Measurements from ENCODE around the gene UBE3B.

The UBE3B gene

DNA sequence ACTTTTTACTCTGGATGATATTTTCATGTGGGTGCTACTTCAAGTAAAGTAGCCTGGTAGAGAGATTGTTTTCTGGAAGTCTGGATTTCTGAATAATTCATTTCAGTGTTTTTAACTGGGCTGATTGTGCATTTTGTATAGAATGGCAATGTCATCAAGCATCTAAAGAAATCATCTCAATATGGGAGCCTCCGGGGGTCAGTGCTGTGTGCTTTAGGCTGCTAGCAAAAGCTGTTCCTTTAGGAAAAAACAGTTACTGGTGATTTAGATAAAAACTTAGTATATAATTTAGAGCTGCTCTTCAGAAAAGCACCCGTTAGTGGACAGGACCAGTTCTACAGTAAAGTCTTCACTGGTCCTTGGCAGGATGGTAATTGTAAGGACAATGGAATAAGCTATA lies 5.1 kb downstream of the UBE3B start:
- no peaks in the 10 kb centered on the region for H3K9me3 ChIP-seq (ENCODE audit: control insufficient read depth, low read length)
- no peak overlapping the region for H3K4me2 ChIP-seq (ENCODE audit: low read length)
- no peaks in the 10 kb centered on the region for H3K27me3 ChIP-seq (ENCODE audit: control insufficient read depth, insufficient read depth, low read length)
- H3K9ac ChIP-seq, result no peak overlapping the region
- TF ChIP-seq, protein P1, sequence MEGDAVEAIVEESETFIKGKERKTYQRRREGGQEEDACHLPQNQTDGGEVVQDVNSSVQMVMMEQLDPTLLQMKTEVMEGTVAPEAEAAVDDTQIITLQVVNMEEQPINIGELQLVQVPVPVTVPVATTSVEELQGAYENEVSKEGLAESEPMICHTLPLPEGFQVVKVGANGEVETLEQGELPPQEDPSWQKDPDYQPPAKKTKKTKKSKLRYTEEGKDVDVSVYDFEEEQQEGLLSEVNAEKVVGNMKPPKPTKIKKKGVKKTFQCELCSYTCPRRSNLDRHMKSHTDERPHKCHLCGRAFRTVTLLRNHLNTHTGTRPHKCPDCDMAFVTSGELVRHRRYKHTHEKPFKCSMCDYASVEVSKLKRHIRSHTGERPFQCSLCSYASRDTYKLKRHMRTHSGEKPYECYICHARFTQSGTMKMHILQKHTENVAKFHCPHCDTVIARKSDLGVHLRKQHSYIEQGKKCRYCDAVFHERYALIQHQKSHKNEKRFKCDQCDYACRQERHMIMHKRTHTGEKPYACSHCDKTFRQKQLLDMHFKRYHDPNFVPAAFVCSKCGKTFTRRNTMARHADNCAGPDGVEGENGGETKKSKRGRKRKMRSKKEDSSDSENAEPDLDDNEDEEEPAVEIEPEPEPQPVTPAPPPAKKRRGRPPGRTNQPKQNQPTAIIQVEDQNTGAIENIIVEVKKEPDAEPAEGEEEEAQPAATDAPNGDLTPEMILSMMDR (IDR thresholded peaks at IDR 0.05), result no peak
- H2AFZ ChIP-seq, result no peak overlapping the region
- H3K27ac ChIP-seq, result no peak overlapping the region
- no peaks in the 10 kb centered on the region for H3K36me3 ChIP-seq (ENCODE audit: control insufficient read depth, insufficient read depth, low read length)
- H3K79me2 ChIP-seq, result peaks cover 14% of the 10 kb centered on the region
- H3K4me1 ChIP-seq, result peaks cover 4% of the 10 kb centered on the region
- no peak overlapping the region for H3K4me3 ChIP-seq (ENCODE audit: low read depth, low read length)

DNA sequence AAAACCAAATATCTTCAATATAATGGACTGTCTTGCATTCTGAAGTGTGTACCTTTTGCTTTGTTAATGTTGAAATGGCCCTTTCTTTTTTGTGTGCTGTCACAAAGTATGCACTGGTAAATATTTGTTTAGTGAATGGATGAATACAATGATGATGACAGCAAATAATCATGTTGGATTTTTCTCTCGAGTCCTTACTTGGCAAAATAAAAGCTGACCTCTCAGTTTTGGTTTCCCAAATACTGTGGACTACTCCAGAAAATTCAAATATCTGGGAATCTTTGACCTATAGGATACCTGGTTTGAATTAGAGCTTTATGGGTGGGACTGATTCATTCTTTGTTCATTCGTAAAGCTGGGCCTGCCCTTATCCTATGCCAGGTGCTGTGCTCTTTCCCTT lies 5.5 kb downstream of the UBE3B start:
- Histone ChIP-seq H3K4me3 (ENCODE audit: low read depth, low read length) (no peak overlapping the region), H3K4me2 (ENCODE audit: low read length) (no peak overlapping the region), H2AFZ (no peak overlapping the region), H3K9ac (no peak overlapping the region), H3K27ac (no peak overlapping the region), H3K79me2 (peaks cover 10% of the 10 kb centered on the region), H3K36me3 (ENCODE audit: control insufficient read depth, insufficient read depth, low read length) (no peaks in the 10 kb centered on the region), H3K9me3 (ENCODE audit: control insufficient read depth, low read length) (no peaks in the 10 kb centered on the region), H3K27me3 (ENCODE audit: control insufficient read depth, insufficient read depth, low read length) (no peaks in the 10 kb centered on the region), H3K4me1 (peaks cover 4% of the 10 kb centered on the region)
- TF ChIP-seq, protein P1 (IDR thresholded peaks at IDR 0.05), result no peak

DNA sequence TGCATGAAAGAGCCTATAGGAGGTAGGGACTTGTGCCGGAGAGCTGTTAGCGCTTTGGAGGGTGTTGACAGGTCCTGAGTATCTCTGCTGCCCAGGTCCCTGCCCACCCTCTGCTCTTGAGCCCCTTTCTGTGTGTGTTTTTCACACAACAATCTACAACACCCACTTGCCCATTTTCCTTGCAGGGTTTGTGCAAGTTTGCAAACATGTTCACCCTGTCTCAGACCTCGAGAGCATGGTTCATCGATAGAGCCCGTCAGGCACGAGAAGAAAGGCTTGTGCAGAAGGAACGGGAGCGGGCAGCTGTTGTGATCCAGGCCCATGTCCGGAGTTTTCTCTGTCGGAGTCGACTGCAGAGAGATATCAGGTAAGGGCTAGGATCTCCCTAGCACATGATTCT lies 5.9 kb downstream of the UBE3B start:
- H3K27ac ChIP-seq, result no peak overlapping the region
- no peaks in the 10 kb centered on the region for H3K36me3 ChIP-seq (ENCODE audit: control insufficient read depth, insufficient read depth, low read length)
- no peak overlapping the region for H3K9ac ChIP-seq
- peaks cover 5% of the 10 kb centered on the region for H3K79me2 ChIP-seq
- H3K4me1 ChIP-seq, result peaks cover 2% of the 10 kb centered on the region
- no peaks in the 10 kb centered on the region for H3K27me3 ChIP-seq (ENCODE audit: control insufficient read depth, insufficient read depth, low read length)
- no peak overlapping the region for H3K4me2 ChIP-seq (ENCODE audit: low read length)
- H2AFZ ChIP-seq, result no peak overlapping the region
- TF ChIP-seq, protein P1 (IDR thresholded peaks at IDR 0.05), result no peak
- no peaks in the 10 kb centered on the region for H3K9me3 ChIP-seq (ENCODE audit: control insufficient read depth, low read length)
- H3K4me3 ChIP-seq (ENCODE audit: low read depth, low read length), result no peak overlapping the region

DNA sequence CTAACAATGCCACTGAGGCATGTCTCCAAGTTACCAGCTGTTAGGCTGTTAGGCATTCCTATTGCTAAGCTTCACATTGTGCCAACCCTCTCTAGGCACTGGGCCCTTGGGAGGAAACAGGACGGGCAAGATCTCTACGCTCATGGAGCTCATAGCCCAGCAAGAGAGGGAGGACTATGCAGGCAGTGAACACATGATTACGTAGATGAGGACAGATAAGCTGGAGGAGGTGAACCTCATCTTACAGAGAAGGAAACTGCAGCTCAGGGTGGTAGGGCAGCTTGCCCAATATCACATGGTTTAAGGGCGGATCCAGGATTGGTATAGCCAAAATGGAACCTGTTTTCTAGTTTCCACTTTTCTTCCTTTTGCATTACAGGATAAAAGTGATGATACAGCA lies 7.8 kb downstream of the UBE3B start:
- no peaks in the 10 kb centered on the region for H3K4me1 ChIP-seq
- no peaks in the 10 kb centered on the region for H3K79me2 ChIP-seq
- H3K4me3 ChIP-seq (ENCODE audit: low read depth, low read length), result no peak overlapping the region
- no peak overlapping the region for H2AFZ ChIP-seq
- no peak overlapping the region for H3K27ac ChIP-seq
- H3K36me3 ChIP-seq (ENCODE audit: control insufficient read depth, insufficient read depth, low read length), result no peaks in the 10 kb centered on the region
- no peak overlapping the region for H3K4me2 ChIP-seq (ENCODE audit: low read length)
- no peaks in the 10 kb centered on the region for H3K9me3 ChIP-seq (ENCODE audit: control insufficient read depth, low read length)
- TF ChIP-seq, protein P1 (IDR thresholded peaks at IDR 0.05), result no peak
- H3K9ac ChIP-seq, result no peak overlapping the region
- H3K27me3 ChIP-seq (ENCODE audit: control insufficient read depth, insufficient read depth, low read length), result no peaks in the 10 kb centered on the region

DNA sequence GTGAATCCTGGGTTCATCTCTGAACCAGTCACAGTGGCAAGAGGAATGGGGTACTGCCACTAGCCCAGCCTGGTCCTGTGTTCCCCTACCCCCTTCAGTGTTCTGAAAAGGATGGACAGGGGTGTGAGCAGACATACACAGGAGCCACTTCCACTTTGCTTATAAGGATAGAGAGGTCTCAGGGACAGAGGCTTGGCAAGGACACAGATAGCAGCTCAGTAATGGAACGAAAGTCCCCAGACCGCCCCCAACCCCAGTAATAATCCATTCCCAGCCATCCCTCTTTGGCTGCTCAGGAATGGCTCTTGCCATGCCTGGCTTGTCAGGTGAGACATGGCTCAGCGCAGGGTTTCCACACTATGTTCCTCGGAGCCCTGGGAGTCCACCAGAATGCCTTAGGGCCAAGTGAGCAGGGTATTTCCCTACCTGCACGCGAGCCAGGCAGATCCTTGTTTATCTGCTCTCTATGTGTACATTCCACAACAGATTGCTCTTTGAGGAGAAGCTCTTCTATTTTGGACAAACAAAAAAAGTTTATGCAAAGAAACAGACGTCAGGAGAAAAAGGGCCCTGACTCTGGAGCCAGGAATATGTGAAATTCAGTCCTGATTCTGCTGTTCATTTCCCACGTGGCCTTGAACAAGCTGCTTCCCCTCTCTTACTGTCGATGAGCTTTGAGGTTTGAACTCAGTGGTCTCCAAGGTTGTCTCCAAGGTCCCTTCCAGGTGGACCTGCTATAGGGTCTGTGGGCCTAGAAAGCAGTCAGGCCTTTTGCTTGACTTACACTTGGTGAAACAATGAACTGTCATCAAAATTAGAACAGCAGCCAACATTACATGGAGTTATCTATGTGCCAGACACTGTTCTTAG lies 10.0 kb downstream of the UBE3B start:
- Histone ChIP-seq H2AFZ (no peak overlapping the region), H3K36me3 (ENCODE audit: control insufficient read depth, insufficient read depth, low read length) (no peaks in the 10 kb centered on the region), H3K27me3 (ENCODE audit: control insufficient read depth, insufficient read depth, low read length) (no peaks in the 10 kb centered on the region), H3K27ac (no peak overlapping the region), H3K9ac (no peak overlapping the region), H3K4me3 (ENCODE audit: low read depth, low read length) (no peak overlapping the region), H3K79me2 (no peaks in the 10 kb centered on the region), H3K9me3 (ENCODE audit: control insufficient read depth, low read length) (no peaks in the 10 kb centered on the region), H3K4me2 (ENCODE audit: low read length) (no peak overlapping the region), H3K4me1 (no peaks in the 10 kb centered on the region)
- TF ChIP-seq, protein P1 (IDR thresholded peaks at IDR 0.05), result no peak
